Measurements from ENCODE around the gene HMGCL. TPM values are rescaled to one million over a fixed set of nuclear protein-coding genes. Genes with fewer than 3 reads are reported as not detected.

The HMGCL gene
- total and polyA plus RNA-seq, 2 of the 13 experiments (the other 11 are each of a cell fraction or from before 2014, with no cell fraction given) = 21.3 to 41.4 TPM

DNA sequence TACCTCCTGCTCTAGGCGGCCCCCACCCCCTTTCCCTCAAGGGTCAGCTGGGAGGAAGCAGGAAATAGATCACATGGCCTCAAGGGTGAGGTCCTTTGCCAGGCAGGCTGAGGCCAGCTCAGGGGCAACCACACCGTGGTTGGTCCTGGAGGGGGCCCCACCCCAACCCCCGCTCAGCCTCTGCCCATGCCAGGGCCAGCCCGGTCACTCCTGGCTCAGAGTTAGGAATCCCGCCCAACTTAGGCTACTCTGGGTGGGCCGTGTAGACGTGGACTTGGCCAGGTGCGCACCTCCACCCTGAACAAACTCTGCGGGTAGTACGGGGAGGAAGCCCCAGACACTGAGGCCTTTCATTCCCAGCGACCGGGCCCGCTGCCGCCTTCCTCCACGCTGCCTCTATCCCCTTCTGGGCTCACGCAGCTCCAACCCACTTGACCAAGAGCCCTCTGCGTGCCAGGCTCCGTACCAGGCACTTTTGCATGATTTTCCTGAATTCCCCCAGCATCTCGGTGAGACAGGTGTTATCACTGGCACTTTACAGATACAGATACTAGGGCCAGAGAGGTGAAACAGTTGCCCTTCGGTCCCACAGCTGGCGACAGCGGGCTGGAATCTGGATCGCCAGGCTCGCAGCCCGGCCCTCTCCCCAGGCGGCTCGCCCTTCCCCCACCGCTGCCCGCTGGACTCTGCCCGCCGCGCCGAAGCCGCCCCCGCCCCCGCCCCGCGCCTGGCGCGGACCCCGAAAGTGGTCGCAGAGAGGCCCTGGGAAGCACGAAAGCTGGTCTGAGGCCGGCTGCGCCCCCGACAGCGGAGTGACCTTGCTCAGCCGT lies 25.4 kb downstream of the HMGCL start (continued):
- TF ChIP-seq, protein P1, sequence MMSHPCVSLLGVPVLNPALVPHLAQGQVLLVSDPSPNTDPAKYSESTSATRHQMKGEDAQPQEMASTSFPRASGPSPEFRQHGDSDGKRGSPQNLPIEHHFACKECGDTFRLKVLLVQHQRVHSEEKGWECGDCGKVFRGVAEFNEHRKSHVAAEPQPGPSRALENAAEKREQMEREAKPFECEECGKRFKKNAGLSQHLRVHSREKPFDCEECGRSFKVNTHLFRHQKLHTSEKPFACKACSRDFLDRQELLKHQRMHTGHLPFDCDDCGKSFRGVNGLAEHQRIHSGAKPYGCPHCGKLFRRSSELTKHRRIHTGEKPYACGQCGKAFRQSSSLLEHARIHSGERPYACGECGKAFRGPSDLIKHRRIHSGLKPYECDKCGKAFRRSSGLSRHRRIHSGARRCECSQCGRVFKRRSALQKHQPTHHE (CRISPR knock-in tag; IDR thresholded peaks at IDR 0.05; ENCODE audit: borderline replicate concordance) = no peak
- TF ChIP-seq, protein P2, sequence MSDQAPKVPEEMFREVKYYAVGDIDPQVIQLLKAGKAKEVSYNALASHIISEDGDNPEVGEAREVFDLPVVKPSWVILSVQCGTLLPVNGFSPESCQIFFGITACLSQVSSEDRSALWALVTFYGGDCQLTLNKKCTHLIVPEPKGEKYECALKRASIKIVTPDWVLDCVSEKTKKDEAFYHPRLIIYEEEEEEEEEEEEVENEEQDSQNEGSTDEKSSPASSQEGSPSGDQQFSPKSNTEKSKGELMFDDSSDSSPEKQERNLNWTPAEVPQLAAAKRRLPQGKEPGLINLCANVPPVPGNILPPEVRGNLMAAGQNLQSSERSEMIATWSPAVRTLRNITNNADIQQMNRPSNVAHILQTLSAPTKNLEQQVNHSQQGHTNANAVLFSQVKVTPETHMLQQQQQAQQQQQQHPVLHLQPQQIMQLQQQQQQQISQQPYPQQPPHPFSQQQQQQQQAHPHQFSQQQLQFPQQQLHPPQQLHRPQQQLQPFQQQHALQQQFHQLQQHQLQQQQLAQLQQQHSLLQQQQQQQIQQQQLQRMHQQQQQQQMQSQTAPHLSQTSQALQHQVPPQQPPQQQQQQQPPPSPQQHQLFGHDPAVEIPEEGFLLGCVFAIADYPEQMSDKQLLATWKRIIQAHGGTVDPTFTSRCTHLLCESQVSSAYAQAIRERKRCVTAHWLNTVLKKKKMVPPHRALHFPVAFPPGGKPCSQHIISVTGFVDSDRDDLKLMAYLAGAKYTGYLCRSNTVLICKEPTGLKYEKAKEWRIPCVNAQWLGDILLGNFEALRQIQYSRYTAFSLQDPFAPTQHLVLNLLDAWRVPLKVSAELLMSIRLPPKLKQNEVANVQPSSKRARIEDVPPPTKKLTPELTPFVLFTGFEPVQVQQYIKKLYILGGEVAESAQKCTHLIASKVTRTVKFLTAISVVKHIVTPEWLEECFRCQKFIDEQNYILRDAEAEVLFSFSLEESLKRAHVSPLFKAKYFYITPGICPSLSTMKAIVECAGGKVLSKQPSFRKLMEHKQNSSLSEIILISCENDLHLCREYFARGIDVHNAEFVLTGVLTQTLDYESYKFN (CRISPR knock-in tag; conservative IDR thresholded peaks at IDR 0.05) = peak; percentile 54; the same call in 1 of the 2 replicates
- TF ChIP-seq NFYB (CRISPR knock-in tag; IDR thresholded peaks at IDR 0.05) = peak; percentile 21; the same call in 1 of the 2 replicates
- TF ChIP-seq ZFP36L2 (CRISPR knock-in tag; IDR thresholded peaks at IDR 0.05) = no peak
- TF ChIP-seq ADNP (CRISPR knock-in tag; IDR thresholded peaks at IDR 0.05) = no peak
- 0 out of 2 replicates have a peak, but pooled peaks have one; percentile 31 for TF ChIP-seq ZNF326 (CRISPR knock-in tag; IDR thresholded peaks at IDR 0.05; ENCODE audit: borderline replicate concordance)
- no peak for TF ChIP-seq ZNF343 (CRISPR knock-in tag; IDR thresholded peaks at IDR 0.05)
- no peak; the same call in 1 of the 2 replicates for TF ChIP-seq ZNF777 (CRISPR knock-in tag; IDR thresholded peaks at IDR 0.05)
- TF ChIP-seq, protein P3, sequence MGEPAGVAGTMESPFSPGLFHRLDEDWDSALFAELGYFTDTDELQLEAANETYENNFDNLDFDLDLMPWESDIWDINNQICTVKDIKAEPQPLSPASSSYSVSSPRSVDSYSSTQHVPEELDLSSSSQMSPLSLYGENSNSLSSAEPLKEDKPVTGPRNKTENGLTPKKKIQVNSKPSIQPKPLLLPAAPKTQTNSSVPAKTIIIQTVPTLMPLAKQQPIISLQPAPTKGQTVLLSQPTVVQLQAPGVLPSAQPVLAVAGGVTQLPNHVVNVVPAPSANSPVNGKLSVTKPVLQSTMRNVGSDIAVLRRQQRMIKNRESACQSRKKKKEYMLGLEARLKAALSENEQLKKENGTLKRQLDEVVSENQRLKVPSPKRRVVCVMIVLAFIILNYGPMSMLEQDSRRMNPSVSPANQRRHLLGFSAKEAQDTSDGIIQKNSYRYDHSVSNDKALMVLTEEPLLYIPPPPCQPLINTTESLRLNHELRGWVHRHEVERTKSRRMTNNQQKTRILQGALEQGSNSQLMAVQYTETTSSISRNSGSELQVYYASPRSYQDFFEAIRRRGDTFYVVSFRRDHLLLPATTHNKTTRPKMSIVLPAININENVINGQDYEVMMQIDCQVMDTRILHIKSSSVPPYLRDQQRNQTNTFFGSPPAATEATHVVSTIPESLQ (CRISPR knock-in tag; conservative IDR thresholded peaks at IDR 0.05) = no peak
- no peak for TF ChIP-seq SUZ12 (IDR thresholded peaks at IDR 0.05; ENCODE audit: low read depth, low read length)
- no peak for TF ChIP-seq ZNF747 (CRISPR knock-in tag; IDR thresholded peaks at IDR 0.05; ENCODE audit: borderline replicate concordance)
- TF ChIP-seq, protein P4, sequence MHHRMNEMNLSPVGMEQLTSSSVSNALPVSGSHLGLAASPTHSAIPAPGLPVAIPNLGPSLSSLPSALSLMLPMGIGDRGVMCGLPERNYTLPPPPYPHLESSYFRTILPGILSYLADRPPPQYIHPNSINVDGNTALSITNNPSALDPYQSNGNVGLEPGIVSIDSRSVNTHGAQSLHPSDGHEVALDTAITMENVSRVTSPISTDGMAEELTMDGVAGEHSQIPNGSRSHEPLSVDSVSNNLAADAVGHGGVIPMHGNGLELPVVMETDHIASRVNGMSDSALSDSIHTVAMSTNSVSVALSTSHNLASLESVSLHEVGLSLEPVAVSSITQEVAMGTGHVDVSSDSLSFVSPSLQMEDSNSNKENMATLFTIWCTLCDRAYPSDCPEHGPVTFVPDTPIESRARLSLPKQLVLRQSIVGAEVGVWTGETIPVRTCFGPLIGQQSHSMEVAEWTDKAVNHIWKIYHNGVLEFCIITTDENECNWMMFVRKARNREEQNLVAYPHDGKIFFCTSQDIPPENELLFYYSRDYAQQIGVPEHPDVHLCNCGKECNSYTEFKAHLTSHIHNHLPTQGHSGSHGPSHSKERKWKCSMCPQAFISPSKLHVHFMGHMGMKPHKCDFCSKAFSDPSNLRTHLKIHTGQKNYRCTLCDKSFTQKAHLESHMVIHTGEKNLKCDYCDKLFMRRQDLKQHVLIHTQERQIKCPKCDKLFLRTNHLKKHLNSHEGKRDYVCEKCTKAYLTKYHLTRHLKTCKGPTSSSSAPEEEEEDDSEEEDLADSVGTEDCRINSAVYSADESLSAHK (CRISPR knock-in tag; IDR thresholded peaks at IDR 0.05; ENCODE audit: borderline replicate concordance) = no peak
- TF ChIP-seq ZNF512 (CRISPR knock-in tag; IDR thresholded peaks at IDR 0.05) = no peak
- no peak for TF ChIP-seq ZNF652 (CRISPR knock-in tag; IDR thresholded peaks at IDR 0.05; ENCODE audit: borderline replicate concordance, low read depth)
- TF ChIP-seq SP140L (CRISPR knock-in tag; IDR thresholded peaks at IDR 0.05; ENCODE audit: borderline replicate concordance) = no peak
- TF ChIP-seq POLR2A (IDR thresholded peaks at IDR 0.05; ENCODE audit: insufficient read depth in 1 of 2, low read depth in 2 of 2, low read length in 2 of 2) = peak in 1 of 2 experiments; percentile 73; a peak in 1 of 4 replicates
